ENCODE results near the gene SPN. TPM values are rescaled to one million over a fixed set of nuclear protein-coding genes. Genes with fewer than 3 reads are reported as not detected.

The SPN gene
- total and polyA plus RNA-seq, 9 of the 15 experiments (the other 6 are each of a cell fraction or from before 2014, with no cell fraction given) = 24.3 to 225 (median 79.4) TPM

GRCh38 chr16:29678691-29679267 is 15.7 kb downstream of the SPN start, which contains the start of gene QPRT (continued):
- TF ChIP-seq E2F6 (IDR thresholded peaks at IDR 0.05; ENCODE audit: borderline replicate concordance in 1 of 2, extremely low read depth in 1 of 2, insufficient read depth in 1 of 2, insufficient read length in 1 of 2, low read depth in 1 of 2, low read length in 1 of 2, poor library complexity in 1 of 2, severe bottlenecking in 1 of 2) (peak in 1 of 2 experiments; percentile 20), ZFX (CRISPR knock-in tag; IDR thresholded peaks at IDR 0.05) (peak; percentile 58), TEAD4 (IDR thresholded peaks at IDR 0.05; ENCODE audit: low read length) (no peak), TEAD4 (CRISPR knock-in tag; IDR thresholded peaks at IDR 0.05; ENCODE audit: borderline replicate concordance) (no peak), BCOR (IDR thresholded peaks at IDR 0.05) (peak; percentile 73), NFIC (IDR thresholded peaks at IDR 0.05) (0 out of 2 replicates have a peak, but pooled peaks have one; percentile 12), NCOA1 (IDR thresholded peaks at IDR 0.05; ENCODE audit: low read depth) (no peak), TCF7 (IDR thresholded peaks at IDR 0.05; ENCODE audit: borderline replicate concordance) (no peak), FOS (IDR thresholded peaks at IDR 0.05; ENCODE audit: extremely low read depth, insufficient read length) (no peak), USF2 (CRISPR knock-in tag; IDR thresholded peaks at IDR 0.05) (no peak), YBX1 (IDR thresholded peaks at IDR 0.05) (no peak), POLR2AphosphoS5 (IDR thresholded peaks at IDR 0.05; ENCODE audit: control insufficient read depth, insufficient read depth, low read depth, low read length) (peak; percentile 50), RBM22 (IDR thresholded peaks at IDR 0.05; ENCODE audit: low read depth, low read length, poor library complexity, severe bottlenecking) (no peak), ZNF740 (CRISPR knock-in tag; IDR thresholded peaks at IDR 0.05) (no peak), ZNF740 (tag; IDR thresholded peaks at IDR 0.05) (no peak), MXI1 (IDR thresholded peaks at IDR 0.05; ENCODE audit: low read depth, low read length) (no peak), HMGXB4 (CRISPR knock-in tag; IDR thresholded peaks at IDR 0.05) (no peak), ETV1 (tag; conservative IDR thresholded peaks at IDR 0.05; ENCODE audit: low read depth) (no peak), ZNF695 (CRISPR knock-in tag; IDR thresholded peaks at IDR 0.05) (no peak), ZNF57 (CRISPR knock-in tag; IDR thresholded peaks at IDR 0.05) (no peak), SMARCE1 (IDR thresholded peaks at IDR 0.05) (no peak), MEIS2 (IDR thresholded peaks at IDR 0.05; ENCODE audit: partially characterized antibody) (peak; percentile 87), ZNF384 (IDR thresholded peaks at IDR 0.05; ENCODE audit: low read depth, low read length) (0 out of 2 replicates have a peak, but pooled peaks have one; percentile 10), BDP1 (IDR thresholded peaks at IDR 0.05; ENCODE audit: insufficient read depth, insufficient read length) (no peak), ADNP (tag; IDR thresholded peaks at IDR 0.05) (no peak), ZC3H4 (CRISPR knock-in tag; IDR thresholded peaks at IDR 0.05; ENCODE audit: borderline replicate concordance) (no peak), ZKSCAN8 (CRISPR knock-in tag; IDR thresholded peaks at IDR 0.05) (0 out of 2 replicates have a peak, but pooled peaks have one; percentile 4)
